ENCODE measurements around the gene HBA1. TPM values are rescaled to one million over a fixed set of nuclear protein-coding genes. Genes with fewer than 3 reads are reported as not detected.

The HBA1 gene
- total and polyA plus RNA-seq, 2 of the 8 experiments (the other 6 are each of a cell fraction or from before 2014, with no cell fraction given), result 2.3 TPM

DNA sequence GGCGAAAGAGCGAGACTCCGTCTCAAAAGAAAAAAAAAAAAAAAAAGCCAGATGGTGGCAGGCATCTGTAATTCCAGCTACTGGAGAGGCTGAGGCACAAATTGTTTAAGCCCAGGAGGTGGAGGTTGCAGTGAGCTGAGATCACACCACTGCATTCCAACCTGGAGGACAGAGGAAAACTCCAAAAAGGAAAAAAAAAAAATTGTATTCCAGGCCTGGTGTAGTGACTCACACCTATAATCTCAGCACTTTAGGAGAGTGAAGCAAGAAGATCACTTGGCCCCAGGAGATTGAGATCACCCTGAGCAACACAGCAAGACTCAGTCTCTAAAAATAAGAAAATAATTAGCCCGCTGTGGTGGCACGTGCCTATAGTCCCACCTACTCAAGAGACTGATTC is 23.9 kb downstream of the HBA1 start:
- no peak overlapping the region for H3K23ac ChIP-seq (ENCODE audit: insufficient read length)
- peaks cover 0 to 12% of the 10 kb centered on the region in 2 experiments for H4K20me1 ChIP-seq (replicated peaks in 1 of 2; ENCODE audit: control insufficient read depth in 1 of 2, insufficient read depth in 2 of 2, low read length in 2 of 2)
- CTCF ChIA-PET (ENCODE audit: partially characterized antibody), result interaction anchor here (0.5 to 0.6 kb wide), 3 partner anchors 16 to 301 kb away, joined by 3 to 4 read pairs (median 3); no protein-coding TSS in a partner anchor

More for the DNA sequence above, 23.9 kb downstream of the HBA1 start:
- no peak overlapping the region for H2BK20ac ChIP-seq (ENCODE audit: low read length)
- H3K9ac ChIP-seq (replicated peaks in 1 of 4; ENCODE audit: extremely low read depth in 1 of 4, low read depth in 3 of 4, low read length in 3 of 4), result no peak overlapping the region
- no peak overlapping the region for H4K5ac ChIP-seq (ENCODE audit: insufficient read length, low read depth, low read length)
- H3K56ac ChIP-seq (replicated peaks; ENCODE audit: insufficient read length, low read depth, low read length), result no peak overlapping the region
- H3K36me3 ChIP-seq (ENCODE audit: control insufficient read depth in 2 of 4, insufficient read depth in 4 of 4, low read length in 3 of 4), result peaks cover 33 to 70% (median 58%) of the 10 kb centered on the region in 4 experiments
- H4K8ac ChIP-seq (ENCODE audit: extremely low read depth, insufficient read depth, low read length), result no peak overlapping the region
- H3K23me2 ChIP-seq (ENCODE audit: low read depth, low read length), result no peaks in the 10 kb centered on the region
- no peaks in the 10 kb centered on the region for H3K4me1 ChIP-seq (replicated peaks in 1 of 4; ENCODE audit: control insufficient read depth in 3 of 4, insufficient read depth in 4 of 4, low read length in 3 of 4)
- H3K27me3 ChIP-seq (replicated peaks in 1 of 4; ENCODE audit: control insufficient read depth in 3 of 4, extremely low read depth in 1 of 4, insufficient read depth in 3 of 4, low read length in 3 of 4), result no peaks in the 10 kb centered on the region
- H2AK5ac ChIP-seq (ENCODE audit: low read depth, low read length), result no peak overlapping the region
- no peak overlapping the region for H4K91ac ChIP-seq (replicated peaks; ENCODE audit: insufficient read length, low read length)
- no peak overlapping the region for H2BK120ac ChIP-seq (replicated peaks; ENCODE audit: low read depth, low read length)
- peaks cover 0 to 7% of the 10 kb centered on the region in 2 experiments; a peak in 2 of 4 replicates for H3K79me2 ChIP-seq (ENCODE audit: control insufficient read depth in 1 of 2, insufficient read depth in 2 of 2, low read length in 2 of 2)
- H3K79me1 ChIP-seq (ENCODE audit: low read depth, low read length), result peaks cover 4% of the 10 kb centered on the region; the same call in 1 of the 2 replicates
- H3K4me3 ChIP-seq (ENCODE audit: extremely low read depth in 1 of 4, insufficient read depth in 2 of 4, low read depth in 3 of 4, low read length in 4 of 4), result no peak overlapping the region
- no peak for FAIRE-seq
- H3K18ac ChIP-seq (ENCODE audit: extremely low read depth, low read length), result no peak overlapping the region
- H2BK5ac ChIP-seq (ENCODE audit: low read depth, low read length), result no peak overlapping the region
- no peak for DNase-seq (ENCODE audit: low read depth in 1 of 2, low spot score in 2 of 2)
- no peak for TF ChIP-seq CEBPB (IDR thresholded peaks at IDR 0.05; ENCODE audit: low read depth, low read length)
- TF ChIP-seq YY1 (IDR thresholded peaks at IDR 0.05; ENCODE audit: low read depth, low read length), result no peak
- no peaks in the 10 kb centered on the region for H3K9me3 ChIP-seq (ENCODE audit: insufficient read depth in 2 of 2, low read depth in 1 of 2, low read length in 1 of 2)
- no peak overlapping the region for H3K4me2 ChIP-seq (ENCODE audit: insufficient read depth in 1 of 2, low read depth in 2 of 2, low read length in 2 of 2)
- no peak overlapping the region for H3K27ac ChIP-seq (ENCODE audit: low read depth, low read length)
- H2BK15ac ChIP-seq (ENCODE audit: low read length), result no peak overlapping the region
- H3K14ac ChIP-seq (ENCODE audit: insufficient read length), result no peak overlapping the region
- POLR2A ChIA-PET (ENCODE audit: partially characterized antibody), result interaction anchor here (0.6 to 34.3 kb wide), 4 partner anchors 16 to 119 kb away, joined by 3 to 348 read pairs (median 4); partner anchors contain the start of gene LUC7L
- no peak overlapping the region for H3K4ac ChIP-seq (replicated peaks; ENCODE audit: insufficient read length, low read depth, low read length)
- WGBS, 2 experiments (ENCODE audit: extremely low coverage in 1 of 2, insufficient coverage in 1 of 2, insufficient read length in 1 of 2, insufficient replicate concordance in 2 of 2, low coverage in 1 of 2, low lambda C conversion rate in 2 of 2, missing lambda C conversion rate in 1 of 2), result 100% methylated on average over 5 of the region's 5 CpGs; no CpG with 5 or more reads in 1 of the 2 experiments
- no peak overlapping the region for H2AFZ ChIP-seq (ENCODE audit: low read length)
- no peak overlapping the region for H2BK12ac ChIP-seq (ENCODE audit: low read depth, low read length)
